Tibial nerve (tissue), 4 donors: Measurements from ENCODE around the gene NUP93.

Experiments
- CTCF ChIP-seq, 5 experiments: fragments of 200-600 bp in 3 of 5; fragments of 450-650 bp in 2 of 5; sonication (generic) in 3 of 5; IDR thresholded peaks; one replicate each; pipeline ENCODE4 v1.5.1; 2016 to 2019; ENCODE audit warnings: antibody characterized with exemption in 5 of 5, mild to moderate bottlenecking in 3 of 5, moderate library complexity in 2 of 5
- EP300 ChIP-seq, 2 donors: sonication (generic); formaldehyde crosslinking; IDR thresholded peaks; one replicate each; pipeline ENCODE4 v1.6.1; 2017; ENCODE audit warnings: antibody characterized with exemption in 2 of 2, mild to moderate bottlenecking in 1 of 2
- POLR2A ChIP-seq, 2 donors: fragments of 450-650 bp; IDR thresholded peaks; one replicate each; pipeline ENCODE4 v1.6.1; 2017; ENCODE audit warnings: antibody characterized with exemption in 2 of 2, mild to moderate bottlenecking in 2 of 2, moderate library complexity in 2 of 2

- no peak for TF ChIP-seq CTCF (IDR thresholded peaks at IDR 0.05)
- TF ChIP-seq POLR2A (IDR thresholded peaks at IDR 0.05): no peak
- no peak for TF ChIP-seq EP300 (IDR thresholded peaks at IDR 0.05)
Measured at GRCh38 chr16:56711862-56712261, 18.1 kb upstream of the NUP93 start.
